Activated CD4-positive, CD25-positive, alpha-beta regulatory T cell treated with anti-CD3 and anti-CD28 coated beads, Interleukin-2, amount 50 U/mL, for 16 hours (primary cell): ENCODE measurements around the gene ZBTB12.

ENCODE experiments used
- DNase-seq: peaks from one replicate; pipeline ENCODE4 v3.0.0-alpha.2; 2020; ENCODE audit warnings: low read depth, low spot score

The ZBTB12 gene

GRCh38 chr6:31896856-31897611, 4.9 kb downstream of the ZBTB12 start:
- DNase-seq = no peak

- no peak for DNase-seq
Observed at GRCh38 chr6:31896493-31896855, 5.4 kb downstream of the ZBTB12 start.

- DNase-seq = no peak
Observed at GRCh38 chr6:31892821-31893220, 9.1 kb downstream of the ZBTB12 start.

- DNase-seq = no peak
Observed at GRCh38 chr6:31889331-31889972, 12.4 kb downstream of the ZBTB12 start.

GRCh38 chr6:31888276-31889258, 13.3 kb downstream of the ZBTB12 start:
- no peak for DNase-seq

GRCh38 chr6:31887173-31888007, 14.5 kb downstream of the ZBTB12 start:
- no peak for DNase-seq

- no peak for DNase-seq
Observed at GRCh38 chr6:31886541-31886991, 15.3 kb downstream of the ZBTB12 start.

- no peak for DNase-seq
Observed at GRCh38 chr6:31884528-31885035, 17.3 kb downstream of the ZBTB12 start.

GRCh38 chr6:31883676-31884075, 18.2 kb downstream of the ZBTB12 start:
- no peak for DNase-seq

GRCh38 chr6:31882344-31882743, 19.5 kb downstream of the ZBTB12 start:
- no peak for DNase-seq

GRCh38 chr6:31881136-31881859, 20.6 kb downstream of the ZBTB12 start:
- DNase-seq = no peak

- DNase-seq = no peak
Observed at GRCh38 chr6:31880616-31881015, 21.3 kb downstream of the ZBTB12 start.

GRCh38 chr6:31879901-31880300, 22.0 kb downstream of the ZBTB12 start:
- no peak for DNase-seq

- DNase-seq = no peak
Observed at GRCh38 chr6:31879143-31879542, 22.7 kb downstream of the ZBTB12 start.

GRCh38 chr6:31878726-31879125, 23.2 kb downstream of the ZBTB12 start, which contains the start of gene SLC44A4:
TSS of gene SLC44A4 (minus strand) at chr6:31878997. CDS start at chr6:31878980, 17 bp downstream.
- no peak for DNase-seq

- no peak for DNase-seq
Observed at GRCh38 chr6:31878222-31878621, 23.7 kb downstream of the ZBTB12 start.

GRCh38 chr6:31877651-31878161, 24.2 kb downstream of the ZBTB12 start:
- DNase-seq = no peak

- no peak for DNase-seq
Observed at GRCh38 chr6:31877125-31877650, 24.7 kb downstream of the ZBTB12 start.

GRCh38 chr6:31876357-31876756, 25.5 kb downstream of the ZBTB12 start:
- no peak for DNase-seq

GRCh38 chr6:31875877-31876276, 26.0 kb downstream of the ZBTB12 start:
- DNase-seq = no peak
